ENCODE data around the gene HNRNPA1. TPM values are rescaled to one million over a fixed set of nuclear protein-coding genes. Genes with fewer than 3 reads are reported as not detected.
"Not testable (repeated sequence)": the region's sequence is repeated elsewhere in the genome, so short reads cannot be mapped to it uniquely, and the experiment has no call there.

Gene HNRNPA1
- 1,309 TPM for polyA plus RNA-seq (2013, experiment 1 of 2; ENCODE audit: insufficient read length)
- polyA plus RNA-seq (2013, experiment 2 of 2; ENCODE audit: insufficient read length), result 996 TPM

GRCh38 chr12:54280468-54281260 lies at the start of gene HNRNPA1:
Gene HNRNPA1, plus strand, starts transcription at chr12:54280726. Its CDS starts 82 bp downstream, at chr12:54280808.
- peak; percentile 100 for DNase-seq

DNA sequence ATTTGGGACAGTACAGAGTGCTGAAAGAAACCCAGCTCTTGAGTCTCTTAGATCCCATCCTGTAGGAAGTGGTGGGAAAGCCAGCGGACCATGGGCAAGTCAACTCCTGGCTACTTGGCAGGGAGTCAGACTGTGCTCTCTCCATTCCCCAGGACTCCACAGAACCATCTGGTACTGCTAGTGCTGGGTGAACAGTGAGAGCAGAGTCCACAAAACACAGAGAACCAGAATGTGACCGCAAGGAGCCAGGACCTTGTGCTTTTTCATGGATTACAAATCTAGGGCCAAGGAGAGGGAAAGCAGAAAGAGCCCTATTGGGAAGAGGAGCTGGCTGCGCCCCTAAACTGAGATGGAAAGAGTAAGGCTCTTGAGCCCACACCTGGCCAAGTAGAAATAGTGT lies 49.3 kb upstream of the HNRNPA1 start:
- DNase-seq, result not testable (repeated sequence)

DNA sequence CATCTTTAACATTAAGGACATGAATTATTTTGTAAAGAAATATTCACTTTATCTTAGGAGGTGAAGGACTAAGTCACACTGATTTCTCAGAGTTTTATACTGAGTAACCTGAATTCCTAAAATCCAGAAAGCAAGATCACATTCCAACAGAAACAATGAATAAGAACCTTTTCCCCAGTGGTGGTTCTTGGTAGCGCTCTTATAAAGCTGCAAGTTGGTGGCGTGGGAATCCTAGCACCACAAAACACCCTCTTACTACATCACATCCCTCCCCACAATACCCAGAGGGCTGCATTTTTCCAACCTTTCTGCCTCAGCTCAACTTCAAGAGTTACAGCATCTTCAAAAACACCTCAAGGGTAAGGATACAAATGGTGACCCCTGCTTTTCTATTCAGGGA lies 47.7 kb upstream of the HNRNPA1 start:
- DNase-seq, result peak; percentile 79

GRCh38 chr12:54238531-54238930 lies 42.0 kb upstream of the HNRNPA1 start:
- no peak for DNase-seq

DNA sequence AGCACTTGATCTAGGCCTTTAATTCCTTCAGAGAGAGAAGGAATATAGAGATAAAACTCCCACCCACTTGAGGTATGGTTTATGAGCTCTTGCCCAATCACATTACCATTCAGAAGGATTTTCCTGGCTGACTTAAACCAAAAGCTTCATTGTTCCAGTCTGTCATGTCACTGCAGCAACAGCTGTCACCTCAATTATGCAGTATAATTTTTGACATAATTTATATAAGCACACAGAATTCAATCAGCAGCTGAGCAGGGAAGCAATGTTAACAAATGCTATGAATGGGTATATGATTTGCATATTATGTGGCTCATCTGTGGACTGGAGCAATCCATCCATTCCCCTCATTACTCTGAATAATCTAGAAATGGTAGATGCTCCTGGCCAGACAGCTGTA lies 40.9 kb upstream of the HNRNPA1 start:
- DNase-seq, result no peak

DNA sequence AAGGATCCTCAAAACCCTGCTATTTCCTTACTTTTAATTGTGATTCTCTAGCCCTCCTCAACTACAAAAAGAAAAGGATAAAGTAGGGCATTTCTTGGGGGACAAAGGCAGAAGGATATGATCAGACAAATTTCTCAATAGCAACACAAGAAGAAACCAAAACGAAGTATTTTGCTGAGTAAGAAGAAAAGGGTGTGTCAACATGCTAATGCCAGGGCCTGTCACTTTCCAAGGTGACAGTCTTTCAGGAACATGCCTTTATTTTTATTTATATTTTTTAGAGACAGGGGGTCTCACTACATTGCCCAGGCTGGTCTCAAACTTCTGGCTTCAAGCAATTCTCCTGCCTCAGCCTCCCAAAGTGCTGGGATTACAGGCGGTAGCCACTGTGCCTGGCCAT lies 40.4 kb upstream of the HNRNPA1 start:
- no peak for DNase-seq

GRCh38 chr12:54240971-54241588 lies 39.4 kb upstream of the HNRNPA1 start:
- DNase-seq, result no peak

GRCh38 chr12:54246011-54246641 lies 34.4 kb upstream of the HNRNPA1 start:
- DNase-seq, result no peak

DNA sequence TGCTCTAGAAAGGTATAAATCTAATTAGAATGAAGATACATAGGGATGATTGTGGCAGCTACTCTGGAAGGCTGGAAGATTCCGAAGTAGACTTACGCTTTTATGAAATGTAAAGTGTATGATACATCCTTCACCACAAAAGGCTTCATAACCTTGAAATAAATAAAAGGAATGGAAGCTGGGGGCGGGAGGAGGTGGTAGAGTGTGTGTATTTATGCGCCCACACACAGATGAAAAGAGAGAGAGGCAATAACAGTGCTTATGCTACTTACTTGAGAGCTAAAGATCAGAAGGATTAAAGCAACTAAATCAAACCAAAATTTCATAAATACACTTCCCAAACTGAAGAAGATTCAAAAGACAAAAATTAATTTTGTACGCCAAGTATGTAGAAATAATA lies 31.0 kb upstream of the HNRNPA1 start:
- no peak for DNase-seq

- peak; percentile 60 for DNase-seq
These were observed 28.8 kb upstream of the HNRNPA1 start for GRCh38 chr12:54251667-54252284.

DNA sequence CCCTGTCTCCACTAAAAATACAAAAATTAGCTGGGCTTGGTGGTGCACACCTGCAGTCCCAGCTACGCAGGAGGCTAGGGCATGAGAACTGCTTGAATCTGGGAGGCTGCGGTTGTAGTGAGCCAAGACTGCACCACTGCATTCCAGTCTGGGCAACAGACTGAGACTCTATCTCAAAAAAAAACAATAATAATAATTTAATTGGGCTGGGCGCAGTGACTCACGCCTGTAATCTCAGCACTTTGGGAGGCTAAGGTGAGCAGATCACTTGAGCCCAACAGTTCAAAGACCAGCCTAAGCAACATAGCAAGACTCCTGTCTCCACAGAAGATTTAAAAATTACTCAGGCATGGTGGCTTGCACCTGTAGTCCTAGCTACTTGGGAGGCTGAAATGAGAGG lies 27.3 kb upstream of the HNRNPA1 start:
- no peak for DNase-seq

DNA sequence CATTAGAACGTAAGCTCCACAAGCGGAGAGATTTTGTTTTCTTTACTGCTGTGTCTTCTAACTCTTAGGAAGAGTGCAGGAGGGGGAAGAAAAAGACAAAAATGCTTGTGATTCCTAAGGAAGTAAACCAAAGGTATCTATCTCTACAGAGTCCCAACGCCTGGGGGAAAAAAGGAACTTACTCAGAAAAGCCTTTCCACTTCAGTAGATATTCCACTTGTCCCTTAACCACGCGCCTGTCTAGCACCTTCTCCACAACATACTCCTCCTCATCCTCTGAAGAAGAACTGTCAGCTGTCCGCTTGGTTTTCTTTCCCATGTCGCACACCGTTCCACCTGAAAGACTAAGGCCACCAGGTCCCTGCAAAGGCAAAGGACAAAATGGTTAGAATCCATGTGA lies 23.2 kb upstream of the HNRNPA1 start:
- no peak for DNase-seq

DNA sequence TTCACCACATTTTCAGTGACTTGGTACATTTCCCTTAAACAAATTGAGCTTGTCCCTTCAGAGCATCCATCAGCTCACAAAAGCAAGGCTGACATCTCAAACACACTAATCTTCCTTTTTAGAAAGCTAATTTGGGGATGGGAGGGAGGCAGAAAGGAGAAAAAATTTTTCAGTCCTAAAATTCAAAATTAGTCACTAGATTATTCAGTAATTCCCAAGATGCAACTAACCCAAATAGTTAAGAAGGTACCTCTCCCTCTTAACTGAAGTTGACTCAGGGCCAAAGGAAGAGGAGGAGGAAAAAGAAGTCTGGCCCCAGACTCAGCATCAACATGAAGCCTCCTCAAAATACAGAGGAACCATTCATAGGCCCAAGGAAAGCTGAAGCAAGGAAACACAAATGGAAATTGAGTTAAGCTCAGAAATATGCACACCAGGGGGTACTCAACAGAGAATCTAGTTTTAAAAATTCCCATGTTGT lies 22.3 kb upstream of the HNRNPA1 start:
- DNase-seq, result peak; percentile 93

DNA sequence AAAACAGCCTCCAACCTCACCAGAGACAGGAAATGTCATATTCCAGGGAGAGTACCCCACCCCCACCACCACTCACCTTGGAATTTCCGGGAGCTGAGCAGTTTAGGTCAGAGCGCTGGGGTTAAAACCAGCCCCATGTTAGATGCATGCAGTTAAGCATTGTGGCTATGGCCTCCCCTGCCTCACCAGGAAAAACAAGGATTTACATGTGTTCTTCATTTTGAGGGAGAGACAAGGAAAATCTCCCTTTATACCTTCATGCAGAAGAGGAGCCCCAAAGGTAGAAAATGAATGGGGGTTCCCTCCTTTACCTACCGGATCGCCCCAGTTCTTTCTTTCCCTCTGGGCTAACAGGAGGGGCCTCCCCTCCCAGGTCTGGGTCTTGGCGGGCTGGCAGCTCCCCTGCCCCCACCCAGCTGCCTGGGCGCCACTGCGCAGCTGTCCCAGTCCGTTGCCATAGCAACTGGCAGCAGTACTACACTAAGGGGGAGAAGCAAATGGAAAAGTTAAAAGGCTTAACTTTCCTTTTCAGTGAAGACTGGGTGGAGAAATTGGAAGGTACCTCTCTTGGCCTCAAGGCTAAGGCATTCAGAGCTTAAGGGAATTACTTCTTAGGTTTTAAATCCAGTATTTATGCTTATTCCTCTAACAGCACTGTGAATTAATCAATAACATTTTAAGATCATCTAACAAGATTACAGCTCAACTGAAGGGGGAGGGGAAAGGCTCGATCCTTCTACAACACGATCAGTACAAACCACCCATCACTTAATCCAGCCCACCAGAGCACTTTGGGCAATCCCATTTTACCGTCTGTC lies 21.1 kb upstream of the HNRNPA1 start:
- peak; percentile 91 for DNase-seq

DNA sequence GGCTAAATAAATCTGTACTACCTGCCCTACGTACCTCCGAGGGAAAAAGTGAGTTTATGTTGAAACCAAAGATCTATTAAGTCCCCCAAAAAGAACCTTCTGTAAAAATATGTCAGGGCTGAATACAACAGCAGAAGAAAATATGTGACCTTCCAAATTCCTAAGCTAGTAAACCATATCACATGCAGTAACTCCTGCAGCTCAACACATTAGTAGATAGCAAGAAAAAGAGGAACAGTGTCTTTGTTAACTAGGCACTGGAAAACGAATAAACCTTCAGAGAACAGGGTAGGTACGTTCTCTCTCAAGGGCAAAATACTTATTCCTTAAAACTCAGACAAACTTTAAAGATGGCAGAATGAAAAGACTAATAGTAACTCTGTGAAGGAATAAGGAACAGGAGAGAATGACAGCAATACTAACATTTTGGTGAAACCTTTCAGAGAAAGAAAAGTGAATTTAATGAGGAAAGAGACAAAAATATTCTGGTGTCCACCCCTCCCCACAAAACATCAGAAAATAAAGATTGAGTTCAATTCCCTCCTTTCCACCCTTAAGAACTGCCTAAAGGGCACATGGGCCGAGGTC lies 18.6 kb upstream of the HNRNPA1 start:
- no peak for DNase-seq

DNA sequence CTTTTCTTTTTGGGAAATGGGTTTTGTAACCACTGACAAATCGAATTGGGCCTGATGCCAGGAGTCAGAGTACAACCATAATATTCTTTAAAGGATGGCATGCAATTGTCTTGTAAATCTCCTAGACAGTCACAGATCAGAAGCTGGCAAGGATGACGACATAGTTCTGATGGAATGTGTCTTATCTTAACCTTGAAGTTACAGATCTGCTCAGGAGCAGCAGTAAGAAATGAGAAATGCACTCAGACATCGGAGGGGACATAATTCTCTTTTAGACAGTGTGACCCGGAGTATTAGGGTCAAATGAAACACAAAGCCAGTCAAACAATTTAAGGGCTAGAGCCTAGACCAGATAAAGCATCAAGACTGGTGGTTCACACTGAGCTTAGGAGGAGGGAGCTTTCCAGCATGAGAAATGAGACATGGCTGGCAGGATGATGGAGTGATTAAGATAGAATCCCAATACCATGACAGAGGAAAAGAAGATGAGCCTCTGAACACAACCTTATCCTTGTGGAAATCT lies 18.1 kb upstream of the HNRNPA1 start:
- DNase-seq, result peak; percentile 82

GRCh38 chr12:54265364-54265812 lies 15.1 kb upstream of the HNRNPA1 start:
- DNase-seq, result no peak

DNA sequence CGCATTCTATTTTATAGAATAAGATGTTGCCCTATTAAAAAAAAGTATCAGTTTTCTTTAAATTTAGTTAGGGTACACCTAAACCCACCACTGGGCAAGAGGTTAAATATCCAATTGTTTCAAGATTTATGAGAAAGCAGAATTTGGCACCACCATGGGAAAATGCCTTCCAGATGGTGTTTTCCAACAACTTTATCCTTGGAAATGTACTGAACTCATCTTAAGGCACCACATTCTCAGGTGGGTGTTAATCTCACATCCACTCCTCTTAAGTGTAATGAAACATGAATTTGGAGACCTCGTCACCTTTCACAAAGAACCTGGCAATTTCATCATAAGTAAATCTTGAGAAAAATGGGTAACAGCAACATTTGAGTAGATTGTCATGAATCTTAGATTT lies 13.7 kb upstream of the HNRNPA1 start:
- DNase-seq, result no peak

DNA sequence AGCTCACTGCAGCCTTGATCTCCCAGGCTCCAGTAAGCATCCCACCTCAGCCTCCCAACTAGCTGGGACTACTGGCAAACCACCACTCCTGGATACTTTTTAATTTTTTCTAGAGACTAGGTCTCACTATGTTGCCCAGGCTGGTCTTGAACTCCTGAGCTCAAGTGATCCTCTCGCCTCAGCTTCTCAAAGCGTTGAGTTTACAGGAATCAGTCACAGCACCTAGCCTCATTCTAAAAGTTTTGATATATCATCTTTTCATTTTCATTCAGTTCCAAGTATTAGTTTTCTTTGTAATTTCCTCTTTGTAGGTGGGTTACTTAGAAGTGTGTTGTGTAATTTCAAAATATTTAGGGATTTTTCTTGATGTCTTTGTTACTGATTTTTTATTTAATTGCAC lies 10.2 kb upstream of the HNRNPA1 start:
- DNase-seq, result no peak

GRCh38 chr12:54272214-54272613 lies 8.3 kb upstream of the HNRNPA1 start:
- no peak for DNase-seq

DNA sequence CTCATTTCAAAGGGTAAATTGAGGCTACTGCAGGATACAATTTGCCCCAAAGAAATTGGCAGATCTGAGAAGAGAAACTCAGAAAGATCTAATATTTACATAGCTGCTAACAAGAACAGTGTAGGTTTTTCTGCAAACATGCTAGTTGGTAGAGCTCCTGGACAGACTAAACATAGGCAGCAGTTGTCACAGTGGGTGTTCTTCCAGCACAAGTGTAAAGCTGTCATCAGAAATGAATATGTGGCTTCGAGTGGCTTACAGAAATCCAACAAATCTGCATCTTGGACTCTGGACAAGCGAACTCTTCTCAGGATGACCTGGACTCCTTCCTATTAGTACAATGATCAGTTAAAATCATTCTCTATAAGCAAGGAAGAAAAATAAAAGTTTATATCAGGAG lies 6.5 kb upstream of the HNRNPA1 start:
- DNase-seq, result no peak
